Thoracic aorta (tissue), 2 donors: ENCODE results near the gene RBFOX1. TPM values are rescaled to one million over a fixed set of nuclear protein-coding genes. Genes with fewer than 3 reads are reported as not detected.

ENCODE experiments used
- ATAC-seq: fragments of 150-250 bp; one replicate; pipeline ENCODE4 v1.8.0; 2017; ENCODE audit warnings: low read depth; ENCODE audit not compliant: insufficient number of reproducible peaks, low FRiP score
- DNase-seq: peaks from one replicate; pipeline ENCODE4 v3.0.0-alpha.2; 2020; ENCODE audit warnings: low spot score
- H3K27ac ChIP-seq, 2 donors: fragments of 200-600 bp; sonication (generic); 1 replicate in 1 of 2; 2 replicates in 1 of 2; pipeline ENCODE4 v1.5.1; 2016; ENCODE audit warnings: mild to moderate bottlenecking in 2 of 2, moderate library complexity in 2 of 2
- H3K27me3 ChIP-seq: fragments of 200-600 bp; sonication (generic); replicated peaks from 2 replicates; pipeline ENCODE4 v1.6.0; 2016; ENCODE audit warnings: mild to moderate bottlenecking; ENCODE audit not compliant: insufficient read depth
- H3K36me3 ChIP-seq: fragments of 200-600 bp; sonication (generic); one replicate; pipeline ENCODE4 v1.5.1; 2016
- H3K4me1 ChIP-seq, 2 donors: fragments of 200-600 bp; sonication (generic); 1 replicate in 1 of 2; 2 replicates in 1 of 2; pipeline versions ENCODE4 v1.5.1 to v1.6.0; 2016; ENCODE audit warnings: low read depth in 2 of 2, mild to moderate bottlenecking in 1 of 2; ENCODE audit not compliant: control insufficient read depth in 1 of 2
- H3K4me3 ChIP-seq: fragments of 200-600 bp; sonication (generic); 2 replicates; pipeline ENCODE4 v1.5.1; 2016; ENCODE audit warnings: mild to moderate bottlenecking
- H3K9me3 ChIP-seq: fragments of 200-600 bp; sonication (generic); 2 replicates; pipeline ENCODE4 v1.5.1; 2016
- total RNA-seq, 2 donors: library from RNA; depleted of rRNA; stranded (reverse); fragments of >200 nt; gene quantifications; one replicate each; pipeline versions ENCODE4 v1.1.0 to v1.2.3, GENCODE V29; 2016
- TF ChIP-seq, protein P1 (sequence below): fragments of 200-600 bp; sonication (generic); IDR thresholded peaks from one replicate; pipeline ENCODE4 v1.5.1; 2019; ENCODE audit warnings: antibody characterized with exemption

RBFOX1 gene
- not detected for total RNA-seq

GRCh38 chr16:7332611-7333010 is at the start of gene RBFOX1:
Gene RBFOX1 (plus strand): TSS chr16:7332845.
- Histone ChIP-seq H3K27ac (no peak within 1 kb of the TSS), H3K36me3 (no peaks in the 10 kb centered on the region), H3K27me3 (no peaks in the 10 kb centered on the region), H3K4me3 (no peak within 1 kb of the TSS), H3K4me1 (no peaks in the 10 kb centered on the region), H3K9me3 (no peaks in the 10 kb centered on the region)
- ATAC-seq (no peak), DNase-seq (no peak)
- TF ChIP-seq, protein P1, sequence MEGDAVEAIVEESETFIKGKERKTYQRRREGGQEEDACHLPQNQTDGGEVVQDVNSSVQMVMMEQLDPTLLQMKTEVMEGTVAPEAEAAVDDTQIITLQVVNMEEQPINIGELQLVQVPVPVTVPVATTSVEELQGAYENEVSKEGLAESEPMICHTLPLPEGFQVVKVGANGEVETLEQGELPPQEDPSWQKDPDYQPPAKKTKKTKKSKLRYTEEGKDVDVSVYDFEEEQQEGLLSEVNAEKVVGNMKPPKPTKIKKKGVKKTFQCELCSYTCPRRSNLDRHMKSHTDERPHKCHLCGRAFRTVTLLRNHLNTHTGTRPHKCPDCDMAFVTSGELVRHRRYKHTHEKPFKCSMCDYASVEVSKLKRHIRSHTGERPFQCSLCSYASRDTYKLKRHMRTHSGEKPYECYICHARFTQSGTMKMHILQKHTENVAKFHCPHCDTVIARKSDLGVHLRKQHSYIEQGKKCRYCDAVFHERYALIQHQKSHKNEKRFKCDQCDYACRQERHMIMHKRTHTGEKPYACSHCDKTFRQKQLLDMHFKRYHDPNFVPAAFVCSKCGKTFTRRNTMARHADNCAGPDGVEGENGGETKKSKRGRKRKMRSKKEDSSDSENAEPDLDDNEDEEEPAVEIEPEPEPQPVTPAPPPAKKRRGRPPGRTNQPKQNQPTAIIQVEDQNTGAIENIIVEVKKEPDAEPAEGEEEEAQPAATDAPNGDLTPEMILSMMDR = no peak

DNA sequence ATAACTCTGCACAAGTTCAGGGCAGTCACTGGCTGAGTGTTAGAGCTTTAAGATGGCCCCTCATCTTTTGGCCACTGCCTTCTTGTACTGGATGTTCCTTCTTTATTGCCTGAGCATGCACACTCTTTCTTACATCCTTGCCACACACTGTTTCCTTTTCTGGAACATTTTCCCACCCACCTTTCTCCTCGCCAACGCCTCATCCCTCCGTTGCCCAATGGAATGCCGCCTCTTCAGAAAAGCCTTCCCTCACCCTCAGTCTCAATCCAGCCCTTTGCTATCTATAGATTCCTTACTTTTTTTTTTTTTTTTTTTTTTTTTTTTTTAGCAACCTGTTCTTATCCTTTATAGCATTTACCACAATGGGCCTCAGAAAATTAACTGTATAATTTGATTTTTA is 47.9 kb upstream of the RBFOX1 start:
- Histone ChIP-seq H3K4me1 (no peaks in the 10 kb centered on the region), H3K4me3 (no peak overlapping the region), H3K36me3 (no peaks in the 10 kb centered on the region), H3K9me3 (peaks cover 4% of the 10 kb centered on the region), H3K27ac (no peak overlapping the region), H3K27me3 (no peaks in the 10 kb centered on the region)
- DNase-seq (no peak), ATAC-seq (no peak)
- TF ChIP-seq, protein P1 = no peak

- TF ChIP-seq, protein P1 = no peak
- DNase-seq (no peak), ATAC-seq (no peak)
- no peaks in the 10 kb centered on the region for H3K4me1 ChIP-seq
- no peaks in the 10 kb centered on the region for H3K27me3 ChIP-seq
- H3K27ac ChIP-seq = no peak overlapping the region
- H3K4me3 ChIP-seq = no peak overlapping the region
- peaks cover 4% of the 10 kb centered on the region for H3K9me3 ChIP-seq
- H3K36me3 ChIP-seq = no peaks in the 10 kb centered on the region
Measured at GRCh38 chr16:7285520-7285919, 47.1 kb upstream of the RBFOX1 start.

DNA sequence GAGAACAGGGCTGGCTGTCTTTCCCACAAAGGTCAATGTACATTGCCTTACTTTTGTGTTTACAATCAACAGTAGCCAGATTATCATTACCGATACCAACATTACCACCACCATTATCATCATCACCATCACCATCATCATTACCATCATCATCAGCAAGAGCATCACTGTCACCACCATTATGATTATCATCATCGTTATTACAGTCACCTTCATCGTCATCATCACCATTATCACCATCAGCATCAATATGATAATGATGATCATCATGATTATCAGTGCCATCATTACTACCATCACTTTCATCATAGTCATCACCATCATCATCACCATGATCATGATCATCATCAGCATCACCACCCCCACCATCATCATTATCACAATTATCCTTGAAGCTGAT is 43.3 kb upstream of the RBFOX1 start:
- Histone ChIP-seq H3K4me3 (no peak overlapping the region), H3K27me3 (no peaks in the 10 kb centered on the region), H3K27ac (no peak overlapping the region), H3K4me1 (no peaks in the 10 kb centered on the region), H3K9me3 (peaks cover 4% of the 10 kb centered on the region), H3K36me3 (no peaks in the 10 kb centered on the region)
- DNase-seq (no peak), ATAC-seq (no peak)
- TF ChIP-seq, protein P1 = no peak

DNA sequence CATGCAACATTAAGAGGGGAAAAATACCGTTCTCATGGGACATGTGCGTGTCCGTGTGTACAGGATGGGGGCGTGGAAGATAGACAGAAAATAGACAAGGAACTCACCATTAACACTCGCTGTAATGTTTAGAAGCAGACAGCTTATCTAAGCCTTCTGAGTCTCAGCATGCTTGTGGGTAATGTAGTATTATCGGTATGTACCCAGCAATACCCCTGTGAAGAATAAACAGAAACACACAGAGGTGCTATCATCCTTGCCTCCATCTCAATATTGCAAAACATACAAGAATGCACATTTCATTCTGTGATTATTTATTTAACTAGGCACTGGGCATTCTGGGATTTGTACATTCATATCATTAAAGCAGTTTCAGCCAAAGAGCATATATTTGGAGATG is 42.0 kb upstream of the RBFOX1 start:
- Histone ChIP-seq H3K27me3 (no peaks in the 10 kb centered on the region), H3K9me3 (peaks cover 1% of the 10 kb centered on the region), H3K36me3 (no peaks in the 10 kb centered on the region), H3K4me3 (no peak overlapping the region), H3K27ac (no peak overlapping the region), H3K4me1 (no peaks in the 10 kb centered on the region)
- ATAC-seq (no peak), DNase-seq (no peak)
- TF ChIP-seq, protein P1 = no peak
